Naive thymus-derived CD4-positive, alpha-beta T cell (primary cell): ENCODE measurements around the gene SENP5. TPM values are rescaled to one million over a fixed set of nuclear protein-coding genes. Genes with fewer than 3 reads are reported as not detected.
"Not testable (repeated sequence)": the region's sequence is repeated elsewhere in the genome, so short reads cannot be mapped to it uniquely, and the experiment has no call there.

Experiments used
- ATAC-seq: fragments of 150-1000 bp; cut with Tn5 transposase; 2 replicates; pipeline ENCODE4 v1.10.0; 2021; ENCODE audit warnings: mild to moderate bottlenecking, moderate library complexity
- CTCF ChIA-PET: fragments of 350-600 bp; sonication (Branson Sonifier 250); formaldehyde crosslinking; loops from one replicate; lab custom pipeline; 2021; ENCODE audit warnings: antibody characterized with exemption; lab: Charles Lee
- POLR2A ChIA-PET: fragments of 350-600 bp; sonication (Branson Sonifier 250); formaldehyde crosslinking; loops from one replicate; lab custom pipeline; 2021; ENCODE audit warnings: antibody characterized with exemption, inconsistent platforms; lab: Charles Lee
- DNase-seq, 9 donors: peaks; one replicate each; pipeline versions ENCODE4 v3.0.0 to v3.0.0-alpha.2; 2020 to 2022; ENCODE audit warnings: mixed read lengths in 1 of 9
- H3K27ac ChIP-seq: one replicate; pipeline ENCODE4 v1.7.0; 2013; ENCODE audit warnings: mild to moderate bottlenecking, low read depth, low read length, moderate library complexity
- H3K27me3 ChIP-seq, 2 donors: one replicate each; pipeline ENCODE4 v1.7.0; 2013; ENCODE audit warnings: low read length in 2 of 2, mild to moderate bottlenecking in 2 of 2, moderate library complexity in 2 of 2; ENCODE audit not compliant: control insufficient read depth in 2 of 2, insufficient read depth in 2 of 2
- H3K36me3 ChIP-seq, 3 experiments: 1 replicate in 2 of 3; 2 replicates in 1 of 3; pipeline ENCODE4 v1.7.0; 2013; ENCODE audit warnings: low read length in 3 of 3, mild to moderate bottlenecking in 3 of 3, moderate library complexity in 1 of 3; ENCODE audit not compliant: insufficient read depth in 3 of 3, control insufficient read depth in 2 of 3
- H3K4me1 ChIP-seq, 2 donors: one replicate each; pipeline ENCODE4 v1.7.0; 2013; ENCODE audit warnings: low read length in 2 of 2, mild to moderate bottlenecking in 2 of 2, moderate library complexity in 1 of 2; ENCODE audit not compliant: control insufficient read depth in 2 of 2, insufficient read depth in 2 of 2
- H3K4me3 ChIP-seq: 2 replicates; pipeline ENCODE4 v1.7.0; 2013; ENCODE audit warnings: mild to moderate bottlenecking, low read length
- H3K9me3 ChIP-seq, 3 experiments: 1 replicate in 2 of 3; 2 replicates in 1 of 3; pipeline ENCODE4 v1.7.0; 2013; ENCODE audit warnings: low read length in 3 of 3; ENCODE audit not compliant: control insufficient read depth in 2 of 3
- H3K27ac Mint-ChIP-seq, 9 donors: one replicate each; pipeline ENCODE4 v1.8.0; 2020 to 2022; ENCODE audit warnings: mixed read lengths in 9 of 9, mild to moderate bottlenecking in 8 of 9, moderate library complexity in 5 of 9, inconsistent platforms in 2 of 9
- H3K27me3 Mint-ChIP-seq, 5 donors: one replicate each; pipeline ENCODE4 v1.8.0; 2021 to 2022; ENCODE audit warnings: mixed read lengths in 5 of 5, mild to moderate bottlenecking in 1 of 5
- H3K36me3 Mint-ChIP-seq, 5 donors: one replicate each; pipeline ENCODE4 v1.8.0; 2020 to 2022; ENCODE audit warnings: mixed read lengths in 5 of 5, mild to moderate bottlenecking in 3 of 5, inconsistent platforms in 1 of 5
- H3K4me1 Mint-ChIP-seq, 7 donors: one replicate each; pipeline ENCODE4 v1.8.0; 2020 to 2022; ENCODE audit warnings: mixed read lengths in 7 of 7, mild to moderate bottlenecking in 3 of 7, inconsistent platforms in 1 of 7
- H3K4me3 Mint-ChIP-seq, 10 donors: one replicate each; pipeline ENCODE4 v1.8.0; 2020 to 2022; ENCODE audit warnings: mild to moderate bottlenecking in 10 of 10, mixed read lengths in 10 of 10, moderate library complexity in 6 of 10, inconsistent platforms in 2 of 10
- H3K9me3 Mint-ChIP-seq, 11 donors: one replicate each; pipeline ENCODE4 v1.8.0; 2020 to 2022; ENCODE audit warnings: mixed read lengths in 11 of 11, mild to moderate bottlenecking in 4 of 11, inconsistent platforms in 1 of 11, moderate library complexity in 1 of 11
- intact Hi-C, 2 donors: fragments of 100-400 bp; cut with micrococcal nuclease; formaldehyde crosslinking; loops; one replicate each; pipeline ENCODE4 v1.15.1; 2023
- polyA plus RNA-seq, 2 donors: library from polyadenylated mRNA; unstranded; fragments of 300-500 nt; fragmentation: Illumina TruSeq; gene quantifications; one replicate each; pipeline ENCODE4 v1.2.3, GENCODE V29; 2021
- total RNA-seq, 6 experiments: library from RNA in 5 of 6; stranded (reverse) in 5 of 6; gene quantifications; 1 replicate in 5 of 6; 2 replicates in 1 of 6; pipeline ENCODE4 v1.2.3 and lab custom pipeline; 2021 to 2026

Gene SENP5
- total and polyA plus RNA-seq, 7 experiments from 2014 or later: 6.8 to 59.4 (median 41.3) TPM

DNA sequence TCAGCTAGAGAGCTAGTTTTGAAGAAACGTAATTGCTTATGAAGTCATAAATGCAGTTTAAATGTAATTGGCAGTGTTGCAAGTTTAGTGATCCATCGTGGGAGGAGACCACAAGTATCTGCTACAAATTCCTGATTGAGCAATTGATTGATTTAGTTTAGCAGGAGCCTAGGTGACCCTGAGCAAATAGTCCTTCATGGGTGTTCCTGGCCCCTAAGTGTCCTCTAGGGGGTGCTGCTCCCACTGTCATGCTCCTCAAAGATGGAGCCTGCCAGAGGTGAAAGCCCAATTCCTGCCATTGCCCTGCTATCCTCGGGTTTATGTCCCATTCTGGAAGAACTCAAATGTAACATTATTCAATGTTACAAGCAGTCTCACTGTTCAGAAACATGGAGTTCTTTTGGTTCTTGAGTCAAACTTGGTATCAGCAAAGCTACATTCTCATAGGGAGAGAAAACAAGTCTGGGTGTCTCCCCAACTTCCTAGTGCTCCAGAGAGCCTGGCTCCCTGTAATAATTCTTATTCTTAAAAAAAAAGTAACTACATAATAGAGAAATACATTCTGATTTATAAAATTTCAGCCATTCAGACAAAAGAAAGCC is 29.8 kb upstream of the SENP5 start:
- no peaks in the 10 kb centered on the region for H3K4me1 ChIP-seq

DNA sequence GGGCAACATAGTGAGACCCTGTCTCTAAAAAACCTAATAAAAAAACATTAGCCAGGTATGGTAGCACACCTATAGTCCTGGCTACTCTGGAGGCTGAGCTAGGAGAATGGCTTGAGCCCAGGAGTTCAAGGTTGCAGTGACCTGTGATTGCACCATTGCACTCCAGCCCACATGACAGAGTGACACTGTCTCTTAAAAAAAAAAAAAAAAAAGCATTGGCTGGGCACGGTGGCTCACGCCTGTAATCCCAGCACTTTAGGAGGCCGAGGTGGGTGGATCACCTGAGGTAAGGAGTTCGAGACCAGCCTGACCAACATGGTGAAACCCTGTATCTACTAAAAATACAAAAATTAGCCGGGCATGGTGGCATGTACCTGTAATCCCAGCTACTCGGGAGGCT is 28.4 kb upstream of the SENP5 start:
- H3K36me3 Mint-ChIP-seq, CTCF ChIA-PET: not testable (repeated sequence)
- intact Hi-C loops: loop anchor here (2.0 to 10.0 kb wide), 3 partner anchors 235 to 348 kb away; no protein-coding TSS in a partner anchor

More for the DNA sequence above, 29.8 kb upstream of the SENP5 start:
- ChIA-PET CTCF (interaction anchor here (0.7 to 2.5 kb wide), 6 partner anchors 12 to 349 kb away, joined by 3 to 16 read pairs (median 3); no protein-coding TSS in a partner anchor), POLR2A (interaction anchor here (1.0 to 1.8 kb wide), 2 partner anchors 30 to 85 kb away, joined by 3 to 6 read pairs; partner anchors contain the start of gene SENP5)
- ATAC-seq (peak; percentile 95), DNase-seq (peak; percentile 37 to 73 (median 66))
- Histone ChIP-seq H3K27ac (no peak overlapping the region), H3K4me3 (no peak overlapping the region), H3K27me3 (no peaks in the 10 kb centered on the region), H3K9me3 (no peaks in the 10 kb centered on the region), H3K36me3 (no peaks in the 10 kb centered on the region)
- Mint-ChIP-seq H3K27me3 (no peaks in the 10 kb centered on the region), H3K4me1 (peaks cover 0 to 6% (median 0%) of the 10 kb centered on the region in 7 donors), H3K36me3 (no peaks in the 10 kb centered on the region), H3K4me3 (no peak overlapping the region), H3K27ac (peak overlapping the region in 2 of 9 donors; percentile 31 to 81), H3K9me3 (no peaks in the 10 kb centered on the region)
- intact Hi-C loops: loop anchor here (1.0 to 10.0 kb wide), 6 partner anchors 104 to 349 kb away; partner anchors contain the start of gene NCBP2 (in 2 of the 2)

DNA sequence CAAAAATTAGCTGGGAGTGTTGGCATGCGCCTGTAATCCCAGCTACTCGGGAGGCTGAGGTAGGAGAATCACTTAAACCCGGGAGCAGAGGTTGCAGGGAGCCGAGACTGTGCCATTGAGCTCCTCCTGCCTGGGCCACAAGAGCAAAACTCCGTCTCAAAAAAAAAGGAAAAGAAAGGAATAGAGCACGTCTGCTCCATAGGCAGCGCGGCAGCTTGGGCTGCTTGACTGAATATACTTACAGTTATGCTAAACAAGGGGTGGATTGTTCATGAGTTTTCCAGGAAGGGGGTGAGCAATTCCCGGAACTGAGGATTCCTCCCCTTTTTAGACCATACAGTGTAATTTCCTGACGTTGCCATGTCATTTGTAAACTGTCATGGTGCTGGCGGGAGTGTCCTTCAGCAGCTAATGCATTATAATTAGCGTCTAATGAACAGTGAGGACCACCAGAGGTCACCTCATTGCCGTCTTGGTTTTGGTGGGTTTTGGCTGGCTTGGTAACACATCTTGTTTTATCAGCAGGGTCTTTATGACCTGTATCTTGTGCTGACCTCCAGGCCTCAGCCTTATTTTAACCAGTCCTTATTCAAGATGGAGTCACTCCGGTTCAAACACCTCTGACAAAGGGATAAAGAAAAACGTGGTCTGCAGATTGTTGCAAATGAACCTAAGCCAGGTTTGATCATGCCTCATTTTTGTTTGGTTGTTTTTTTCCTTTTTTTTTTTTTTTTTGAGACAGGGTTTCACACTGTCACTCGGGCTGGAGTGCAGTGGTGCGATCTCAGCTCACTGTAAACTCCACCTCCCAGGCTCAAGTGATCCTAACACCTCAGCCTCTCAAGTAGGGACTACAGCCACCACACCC is 24.9 kb upstream of the SENP5 start:
- ATAC-seq (no peak), DNase-seq (no peak)
- Histone ChIP-seq H3K36me3 (no peaks in the 10 kb centered on the region), H3K4me1 (no peaks in the 10 kb centered on the region), H3K4me3 (no peak overlapping the region), H3K9me3 (no peaks in the 10 kb centered on the region), H3K27ac (no peak overlapping the region), H3K27me3 (no peaks in the 10 kb centered on the region)
- H3K27ac Mint-ChIP-seq: no peak overlapping the region
- CTCF ChIA-PET: no interaction called here
- no peaks in the 10 kb centered on the region for H3K9me3 Mint-ChIP-seq
- peaks cover 0 to 7% (median 0%) of the 10 kb centered on the region in 7 donors for H3K4me1 Mint-ChIP-seq
- POLR2A ChIA-PET: interaction anchor here (1.0 kb wide), 1 partner anchor 100 kb away, joined by 3 read pairs; the partner anchor contains the start of gene NCBP2
- no peaks in the 10 kb centered on the region for H3K27me3 Mint-ChIP-seq
- intact Hi-C loops: no loop called here
- no peak overlapping the region for H3K4me3 Mint-ChIP-seq
- no peaks in the 10 kb centered on the region for H3K36me3 Mint-ChIP-seq

More for the DNA sequence above, 28.4 kb upstream of the SENP5 start:
- H3K36me3 ChIP-seq, H3K9me3 Mint-ChIP-seq, H3K27ac Mint-ChIP-seq, H3K27me3 ChIP-seq, H3K27ac ChIP-seq, POLR2A ChIA-PET, H3K4me3 Mint-ChIP-seq, DNase-seq, H3K4me1 Mint-ChIP-seq, H3K9me3 ChIP-seq, ATAC-seq, H3K4me1 ChIP-seq, H3K4me3 ChIP-seq, H3K27me3 Mint-ChIP-seq: not testable (repeated sequence)

DNA sequence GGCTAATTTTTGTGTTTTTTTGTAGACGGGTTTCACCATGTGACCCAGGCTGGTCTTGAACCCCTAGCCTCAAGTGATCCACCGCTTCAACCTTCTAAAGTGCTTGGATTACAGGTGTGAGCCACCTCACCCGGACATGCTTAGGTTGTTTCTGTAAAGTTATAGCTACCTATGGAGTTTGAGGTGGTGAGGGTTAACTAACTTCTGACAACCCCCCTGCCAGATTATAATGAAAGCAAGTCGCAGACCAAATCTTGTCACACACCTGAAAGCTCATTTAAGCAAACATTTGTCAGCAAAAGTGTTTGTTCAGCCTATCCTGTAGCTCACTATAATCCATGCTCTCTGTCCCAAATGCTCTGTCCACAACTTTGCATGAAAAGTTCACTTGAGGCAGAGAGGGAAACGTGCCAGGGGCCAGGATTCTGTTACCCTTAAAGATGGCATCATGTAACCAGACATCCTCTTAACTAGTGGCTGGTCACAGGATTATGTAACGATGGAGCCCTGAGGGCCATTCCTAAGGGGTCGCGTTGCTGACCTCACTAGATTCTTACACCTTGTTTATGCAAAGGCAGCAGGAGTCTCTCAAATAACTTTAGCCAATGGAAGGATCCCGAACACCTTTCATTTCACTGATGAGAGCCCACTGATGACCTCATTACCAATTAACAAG is 24.1 kb upstream of the SENP5 start:
- no peak overlapping the region for H3K27ac ChIP-seq
- H3K27me3 Mint-ChIP-seq: no peaks in the 10 kb centered on the region
- H3K4me1 Mint-ChIP-seq: peaks cover 0 to 5% (median 0%) of the 10 kb centered on the region in 7 donors
- no peaks in the 10 kb centered on the region for H3K9me3 Mint-ChIP-seq
- no peak overlapping the region for H3K4me3 Mint-ChIP-seq
- H3K9me3 ChIP-seq: no peaks in the 10 kb centered on the region
- H3K4me3 ChIP-seq: no peak overlapping the region
- intact Hi-C loops: no loop called here
- H3K36me3 ChIP-seq: no peaks in the 10 kb centered on the region
- no peak for ATAC-seq
- no peak overlapping the region for H3K27ac Mint-ChIP-seq
- ChIA-PET CTCF (no interaction called here), POLR2A (no interaction called here)
- no peaks in the 10 kb centered on the region for H3K36me3 Mint-ChIP-seq
- H3K4me1 ChIP-seq: no peaks in the 10 kb centered on the region
- DNase-seq: no peak
- no peaks in the 10 kb centered on the region for H3K27me3 ChIP-seq

DNA sequence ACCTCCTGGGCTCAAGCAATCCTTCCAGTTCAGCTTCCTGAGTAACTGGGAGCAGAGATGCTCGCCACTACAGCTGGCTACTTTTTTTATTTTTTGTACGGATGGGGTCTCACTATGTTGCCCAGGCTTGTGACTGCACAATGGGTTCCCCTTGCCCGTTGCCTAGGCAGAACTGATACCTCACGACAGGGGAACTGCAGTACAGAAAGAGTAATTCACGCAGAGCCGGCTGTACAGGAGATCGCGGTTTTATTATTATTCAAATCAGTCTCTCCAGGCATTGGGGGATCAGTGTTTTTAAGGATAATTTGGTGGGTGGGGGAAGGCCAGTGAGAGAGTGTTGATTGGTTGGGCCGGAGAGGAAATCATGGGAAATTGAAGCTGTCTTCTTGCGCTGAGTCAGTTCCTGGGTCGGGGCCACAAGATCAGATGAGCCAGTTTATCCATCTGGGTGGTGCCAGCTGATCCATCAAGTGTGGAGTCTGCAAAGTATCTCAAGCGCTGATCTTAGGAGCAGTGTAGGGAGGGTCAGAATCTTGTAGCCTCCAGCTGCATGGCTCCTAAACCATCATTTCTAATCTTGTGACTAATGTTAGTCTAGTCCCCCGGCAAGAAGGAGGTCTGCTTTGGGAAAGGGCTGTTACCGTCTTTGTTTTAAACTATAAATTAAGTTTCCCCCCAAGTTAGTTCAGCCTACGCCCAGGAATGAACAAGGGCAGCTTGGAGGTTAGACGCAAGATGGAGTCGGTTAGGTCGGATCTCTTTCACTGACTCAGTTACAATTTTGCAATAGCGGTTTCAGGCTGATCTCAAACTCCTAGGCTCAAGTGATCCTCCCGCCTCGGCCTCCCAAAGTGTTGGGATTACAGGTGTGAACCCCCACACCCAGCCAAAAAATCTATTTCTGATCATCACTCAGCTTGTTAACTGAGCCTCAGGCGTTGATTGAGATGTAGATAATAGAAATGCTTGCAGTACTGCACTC is 23.2 kb upstream of the SENP5 start:
- POLR2A ChIA-PET: not testable (repeated sequence)

DNA sequence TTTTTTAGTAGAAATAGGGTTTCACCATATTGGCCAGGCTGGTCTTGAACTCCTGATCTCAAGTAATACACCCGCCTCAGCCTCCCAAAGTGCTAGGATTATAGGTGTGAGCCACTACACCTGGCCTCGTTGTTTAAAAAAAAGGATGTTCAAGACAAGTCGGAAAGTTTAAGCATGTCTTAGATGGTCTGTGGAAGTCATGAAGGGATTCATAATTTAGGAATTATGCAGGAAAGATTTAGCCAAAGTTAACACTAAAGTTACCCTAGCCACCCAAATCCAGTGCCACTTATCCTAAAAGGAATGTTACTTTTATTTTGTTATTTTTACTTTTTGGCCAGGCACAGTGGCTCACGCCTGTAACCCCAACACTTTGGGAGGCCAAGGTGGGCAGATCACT is 19.3 kb upstream of the SENP5 start:
- H3K27me3 ChIP-seq, DNase-seq, ATAC-seq, H3K9me3 ChIP-seq, intact Hi-C loops, POLR2A ChIA-PET, H3K4me3 ChIP-seq, H3K4me3 Mint-ChIP-seq, H3K36me3 ChIP-seq, H3K27ac ChIP-seq, H3K4me1 ChIP-seq, H3K4me1 Mint-ChIP-seq, H3K27ac Mint-ChIP-seq, H3K36me3 Mint-ChIP-seq, H3K9me3 Mint-ChIP-seq, CTCF ChIA-PET, H3K27me3 Mint-ChIP-seq: not testable (repeated sequence)

More for the DNA sequence above, 23.2 kb upstream of the SENP5 start:
- H3K27ac Mint-ChIP-seq, H3K9me3 ChIP-seq, H3K27me3 ChIP-seq, ATAC-seq, H3K36me3 ChIP-seq, H3K4me3 Mint-ChIP-seq, DNase-seq, intact Hi-C loops, H3K4me3 ChIP-seq, H3K27ac ChIP-seq, H3K27me3 Mint-ChIP-seq, H3K4me1 Mint-ChIP-seq, H3K4me1 ChIP-seq, CTCF ChIA-PET, H3K9me3 Mint-ChIP-seq, H3K36me3 Mint-ChIP-seq: not testable (repeated sequence)
